GM21723 (cell line): ENCODE data around the gene TENM4.
"Not testable (repeated sequence)": the region's sequence is repeated elsewhere in the genome, so short reads cannot be mapped to it uniquely, and the experiment has no call there.

ENCODE experiments used
- ATAC-seq: cut with Tn5 transposase; IDR thresholded peaks from one replicate; pipeline ENCODE4 v1.9.1; 2021; ENCODE audit warnings: mild to moderate bottlenecking, moderate library complexity; ENCODE audit not compliant: unreplicated experiment

Gene TENM4

GRCh38 chr11:78642979-78643675 is 797.7 kb downstream of the TENM4 start:
- ATAC-seq: no peak

GRCh38 chr11:78641541-78641940 is 799.3 kb downstream of the TENM4 start:
- no peak for ATAC-seq

GRCh38 chr11:78638704-78639380 is 802.0 kb downstream of the TENM4 start:
- ATAC-seq: no peak

GRCh38 chr11:78637527-78637926 is 803.3 kb downstream of the TENM4 start:
- not testable (repeated sequence) for ATAC-seq

- peak; percentile 85 for ATAC-seq
These were observed 804.9 kb downstream of the TENM4 start for GRCh38 chr11:78635814-78636506.

GRCh38 chr11:78633516-78634310 is 807.1 kb downstream of the TENM4 start:
- ATAC-seq: no peak

GRCh38 chr11:78630561-78631303 is 810.1 kb downstream of the TENM4 start:
- no peak for ATAC-seq

GRCh38 chr11:78630155-78630554 is 810.7 kb downstream of the TENM4 start:
- ATAC-seq: no peak

- ATAC-seq: no peak
These were observed 818.2 kb downstream of the TENM4 start for GRCh38 chr11:78622666-78623065.

GRCh38 chr11:78620159-78620558 is 820.7 kb downstream of the TENM4 start:
- ATAC-seq: no peak

GRCh38 chr11:78615724-78616123 is 825.1 kb downstream of the TENM4 start:
- no peak for ATAC-seq

- no peak for ATAC-seq
These were observed 827.4 kb downstream of the TENM4 start for GRCh38 chr11:78613378-78613813.

- no peak for ATAC-seq
These were observed 828.0 kb downstream of the TENM4 start for GRCh38 chr11:78612721-78613377.

- ATAC-seq: not testable (repeated sequence)
These were observed 831.5 kb downstream of the TENM4 start for GRCh38 chr11:78609321-78609720.

GRCh38 chr11:78607696-78608095 is 833.1 kb downstream of the TENM4 start:
- ATAC-seq: no peak

GRCh38 chr11:78606667-78607066 is 834.2 kb downstream of the TENM4 start:
- no peak for ATAC-seq

- ATAC-seq: no peak
These were observed 835.5 kb downstream of the TENM4 start for GRCh38 chr11:78605296-78605695.

GRCh38 chr11:78603792-78604191 is 837.0 kb downstream of the TENM4 start:
- ATAC-seq: no peak
